PC-9 (cell line): ENCODE measurements around the gene DPYSL4.

ENCODE experiments used
- CTCF ChIP-seq: fragments of 200-600 bp; sonication (generic); conservative IDR thresholded peaks from 2 replicates; pipeline ENCODE4 v1.6.1; 2017; ENCODE audit warnings: mixed run types, antibody characterized with exemption, mild to moderate bottlenecking, moderate library complexity
- EZH2 ChIP-seq: fragments of 200-600 bp; sonication (generic); IDR thresholded peaks from 2 replicates; pipeline ENCODE4 v1.8.0; 2017; ENCODE audit warnings: antibody characterized with exemption, low read depth

- TF ChIP-seq CTCF (no peak), EZH2 (no peak)
Observed at GRCh38 chr10:132168571-132169030, 18.1 kb upstream of the DPYSL4 start.
